NOMO-1 treated with DMSO at 0.1 percent for 48 hours (cell line): Measurements from ENCODE around the gene MRPL33.

Source experiments
- DNase-seq: peaks from one replicate; lab custom pipeline; 2025; ENCODE audit not compliant: unreplicated experiment; lab: John Stamatoyannopoulos, UW

Gene MRPL33

DNA sequence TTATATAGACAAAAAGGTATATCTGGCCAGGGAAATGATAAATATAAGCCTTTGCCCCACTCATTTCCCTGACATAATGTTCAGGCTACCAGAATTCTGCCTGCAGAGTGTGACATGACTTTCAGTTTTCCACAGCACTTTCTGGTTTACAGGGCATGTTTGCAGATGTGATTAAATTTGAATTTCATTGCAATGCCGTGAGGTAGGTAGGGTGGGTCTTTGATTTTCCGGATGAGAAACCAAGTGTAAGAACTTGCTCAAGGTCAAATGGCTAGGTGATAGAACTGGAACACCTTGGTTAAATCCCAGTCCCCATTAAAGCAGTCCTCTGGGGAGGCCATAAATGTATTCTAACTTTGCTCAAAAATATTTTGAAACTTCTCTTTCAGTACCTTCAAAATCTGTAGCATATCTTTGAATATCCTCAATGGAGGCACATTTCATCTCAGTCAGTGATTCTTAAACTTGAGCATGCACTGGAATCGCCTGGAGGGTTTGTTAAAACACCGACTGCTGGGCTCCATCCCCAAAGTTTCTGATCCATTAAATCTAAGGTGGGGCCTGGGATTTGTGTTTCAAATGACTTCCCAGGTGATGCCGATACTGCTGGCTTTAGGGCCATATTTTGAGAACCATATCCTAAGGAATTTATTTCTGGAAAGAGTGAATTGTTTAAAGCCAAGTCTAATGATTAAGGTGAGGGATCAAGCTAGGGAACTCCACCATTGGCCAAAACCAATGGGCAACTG is 35.0 kb downstream of the MRPL33 start:
- no peak for DNase-seq

DNA sequence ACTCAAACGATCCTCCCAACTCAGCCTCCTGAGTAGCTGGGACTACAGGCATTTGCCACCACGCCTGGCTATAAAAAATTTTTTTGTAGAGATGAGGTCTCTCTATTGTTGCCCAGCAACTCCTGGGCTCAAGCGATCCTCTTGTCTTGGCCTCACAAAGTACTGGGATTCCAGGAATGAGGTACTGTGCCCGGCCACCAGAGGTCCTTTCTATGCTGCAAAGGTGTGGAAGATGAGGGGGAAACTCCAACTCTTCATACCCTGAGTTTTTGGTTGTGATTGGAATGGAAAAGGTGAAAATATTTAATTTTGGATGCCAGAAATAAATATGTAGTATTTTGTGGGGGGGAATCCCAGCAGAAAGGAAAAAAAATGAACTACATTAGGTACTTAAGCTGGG is 36.0 kb downstream of the MRPL33 start:
- DNase-seq = no peak

DNA sequence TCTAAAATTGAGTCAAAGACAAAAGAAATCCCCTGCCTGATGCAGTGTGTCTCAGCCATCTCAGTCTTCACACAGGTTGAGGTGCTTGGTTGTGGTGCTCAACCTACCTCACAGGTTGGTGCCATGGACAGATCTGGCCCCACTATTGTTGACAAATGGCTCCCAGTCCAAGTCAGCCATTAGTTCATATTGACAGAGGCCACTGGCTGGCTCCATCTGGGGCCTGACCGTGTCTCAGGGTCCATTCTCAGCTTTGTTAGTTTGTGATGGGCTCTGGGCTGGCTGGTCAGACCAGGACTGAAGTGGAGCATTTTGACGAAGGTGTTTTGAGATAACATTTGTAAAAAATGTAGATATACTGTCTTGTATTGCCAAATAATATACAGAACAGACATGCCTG is 36.9 kb downstream of the MRPL33 start:
- DNase-seq = no peak

DNA sequence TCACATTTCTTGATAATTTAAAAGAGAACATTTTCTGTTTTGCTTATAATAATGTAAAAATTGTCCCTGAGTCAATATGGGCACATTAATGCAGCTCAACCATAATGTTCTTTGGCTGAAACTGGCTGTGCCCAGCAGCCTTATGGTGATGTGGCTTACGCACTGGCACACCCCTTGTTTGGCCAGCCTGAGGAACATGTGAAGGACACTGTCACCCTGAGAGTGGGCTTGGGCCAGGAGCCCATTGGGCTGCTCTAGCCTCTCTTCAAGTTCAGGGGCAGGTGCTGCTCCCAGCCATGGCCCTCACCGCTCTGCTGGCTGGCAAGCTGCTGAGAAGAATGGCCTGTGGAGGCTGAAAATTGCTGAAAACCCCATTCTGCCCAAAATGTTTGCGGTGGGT is 37.5 kb downstream of the MRPL33 start:
- no peak for DNase-seq

DNA sequence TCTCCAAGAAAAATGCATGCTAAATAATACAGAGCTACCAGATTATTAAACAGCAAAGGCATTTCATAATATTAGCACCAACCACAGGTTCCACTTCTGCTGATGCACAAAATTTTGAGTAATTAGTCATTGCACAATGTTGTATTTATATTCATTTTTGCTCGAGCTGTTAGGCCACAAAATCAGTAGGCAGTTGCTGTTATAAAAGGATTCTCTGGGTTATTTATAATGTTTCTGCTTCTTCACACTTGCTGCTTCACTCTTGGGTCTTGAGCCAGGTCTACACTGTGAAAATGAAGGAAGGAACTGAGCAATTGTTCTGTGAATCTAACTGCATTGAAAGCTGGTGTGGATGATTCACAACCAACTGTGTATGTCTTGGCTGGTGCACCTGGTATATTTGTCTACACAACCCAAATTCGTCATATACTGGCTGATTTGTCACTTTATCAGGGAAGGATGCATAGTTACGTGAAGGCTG is 38.3 kb downstream of the MRPL33 start:
- peak; percentile 98 for DNase-seq

DNA sequence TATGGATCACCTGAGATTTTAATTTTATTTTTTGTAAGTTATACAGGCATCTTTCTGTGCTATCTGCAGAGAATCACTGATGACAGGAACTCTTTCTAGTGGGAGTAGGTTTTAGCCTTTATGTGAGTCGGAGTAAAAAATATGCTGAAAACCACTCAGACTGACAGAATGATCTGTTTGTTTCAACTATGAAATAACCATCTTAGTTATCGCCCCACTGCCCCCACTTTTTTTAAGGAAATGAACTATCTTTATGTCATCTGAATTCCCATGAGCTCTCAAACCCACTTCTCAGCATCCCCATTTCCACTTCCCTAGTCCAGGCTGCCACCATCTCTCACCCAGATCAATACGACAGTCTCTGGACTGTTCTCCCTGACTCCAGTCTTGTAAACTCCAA is 38.9 kb downstream of the MRPL33 start:
- DNase-seq = peak; percentile 61

DNA sequence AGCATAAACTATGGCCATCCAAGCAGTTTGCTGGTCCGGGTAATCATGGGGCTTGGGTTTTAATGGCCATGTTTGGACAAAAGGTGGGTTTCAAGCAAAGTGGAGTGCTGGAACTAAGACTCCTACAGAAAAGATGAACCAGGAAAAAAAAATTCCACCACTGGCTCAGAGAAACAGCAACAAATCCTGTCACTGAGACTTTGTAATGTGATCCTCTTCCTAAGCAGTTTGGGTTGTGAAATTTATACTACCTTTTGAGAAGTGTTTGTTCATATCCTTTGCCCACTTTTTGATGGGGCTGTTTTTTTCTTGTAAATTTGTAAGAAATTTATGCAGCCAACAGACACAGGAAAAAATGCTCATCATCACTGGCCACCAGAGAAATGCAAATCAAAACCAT is 40.2 kb downstream of the MRPL33 start:
- no peak for DNase-seq

DNA sequence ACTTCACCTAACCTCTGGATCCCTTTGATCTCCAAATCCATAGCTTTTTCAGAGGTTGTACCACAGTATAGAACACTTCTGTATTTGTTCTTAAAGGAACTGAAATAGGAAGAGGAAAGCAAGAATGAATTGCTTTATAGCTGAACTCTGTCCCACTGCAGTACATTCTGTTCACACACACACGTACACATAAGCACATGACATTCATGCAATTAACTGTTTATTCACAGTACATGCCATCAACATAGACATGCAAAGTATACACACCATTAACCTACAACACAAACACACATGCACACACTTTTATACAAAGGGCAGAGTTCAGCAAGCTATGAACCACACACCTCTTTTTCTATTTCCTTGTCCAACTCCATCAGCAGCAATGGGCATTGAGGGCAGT is 43.2 kb downstream of the MRPL33 start:
- DNase-seq = peak; percentile 5

DNA sequence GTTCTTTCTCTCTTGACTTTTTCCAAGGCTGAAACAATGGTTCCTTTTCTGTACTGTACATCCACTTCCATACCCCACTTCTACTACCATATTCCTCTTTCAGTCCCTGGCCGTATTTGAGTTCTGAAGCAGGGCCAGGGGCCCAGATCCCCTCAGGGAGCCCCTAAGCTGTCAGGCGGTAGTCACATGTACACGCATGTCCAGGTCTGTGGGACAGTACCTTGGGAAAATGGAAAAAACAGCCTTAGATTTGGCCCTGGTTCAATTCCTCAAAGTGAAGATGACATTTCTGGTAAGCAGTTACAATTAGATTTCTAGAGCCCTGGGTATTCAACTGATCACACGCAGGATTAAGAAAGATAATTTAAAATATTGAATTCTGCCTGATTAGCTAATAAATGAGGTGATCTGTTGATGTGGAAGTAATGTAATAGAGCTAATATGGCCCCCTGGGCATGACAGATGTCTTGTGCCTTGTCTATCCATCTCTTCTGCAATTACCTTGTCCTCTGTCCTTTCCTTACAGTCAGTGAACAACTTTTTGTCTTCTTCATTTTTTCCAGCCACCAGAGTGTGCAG is 44.4 kb downstream of the MRPL33 start:
- no peak for DNase-seq

DNA sequence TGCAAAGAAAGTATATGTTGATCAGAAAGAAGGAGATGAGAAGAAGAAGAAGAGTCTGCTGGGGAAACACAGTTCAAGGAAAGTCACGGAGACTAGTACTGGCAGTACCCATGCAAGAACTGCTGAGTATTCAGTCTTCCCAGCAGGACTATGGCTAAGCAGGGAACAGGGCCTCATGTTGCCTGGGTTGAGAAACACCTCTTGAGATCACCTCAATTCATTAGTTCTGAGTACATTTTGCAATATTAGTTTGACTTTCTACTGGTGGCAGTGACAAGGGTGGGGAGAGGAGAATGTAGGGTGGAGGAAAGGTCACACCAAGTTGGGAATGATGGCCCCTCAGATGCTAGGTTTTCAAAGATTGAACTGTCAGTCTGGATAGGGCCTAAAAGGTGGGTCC is 50.5 kb downstream of the MRPL33 start:
- no peak for DNase-seq

DNA sequence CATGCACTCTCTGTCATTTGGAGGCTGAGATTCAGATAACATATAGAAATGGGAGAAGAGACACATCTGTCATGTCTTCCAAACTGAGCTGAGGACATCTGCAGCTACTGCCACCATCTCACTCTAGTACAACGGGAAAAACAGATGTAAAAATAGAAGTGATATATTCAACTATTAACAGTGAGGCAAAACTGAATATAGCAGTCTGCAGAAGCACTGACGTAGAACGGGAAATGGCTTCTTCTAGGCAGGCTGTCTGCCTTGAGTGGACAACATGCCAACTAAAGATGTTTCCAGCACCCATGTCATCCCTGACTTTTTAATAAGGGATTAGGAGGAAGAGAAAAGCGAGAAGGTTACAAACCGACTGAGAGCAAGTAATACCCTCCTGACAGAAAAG is 51.6 kb downstream of the MRPL33 start:
- no peak for DNase-seq

DNA sequence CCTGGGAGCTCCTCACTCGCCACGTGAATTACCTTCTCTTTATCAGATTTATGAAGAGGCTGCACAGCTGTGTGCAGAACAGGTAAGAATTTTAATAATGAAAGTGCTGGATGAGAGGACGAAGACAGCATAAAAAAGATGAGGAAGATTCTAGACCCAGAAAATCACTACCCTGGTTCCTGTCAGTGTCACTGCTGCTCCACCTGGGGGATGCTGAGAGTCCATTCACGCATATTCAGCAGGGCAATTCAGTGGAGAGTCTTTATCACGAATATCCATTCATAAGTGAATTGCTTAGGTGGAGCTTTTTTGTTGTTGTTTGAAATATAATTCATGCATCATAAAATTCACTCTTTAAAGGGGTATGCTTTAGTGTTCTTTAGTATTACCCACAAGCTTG is 52.0 kb downstream of the MRPL33 start:
- DNase-seq = no peak

DNA sequence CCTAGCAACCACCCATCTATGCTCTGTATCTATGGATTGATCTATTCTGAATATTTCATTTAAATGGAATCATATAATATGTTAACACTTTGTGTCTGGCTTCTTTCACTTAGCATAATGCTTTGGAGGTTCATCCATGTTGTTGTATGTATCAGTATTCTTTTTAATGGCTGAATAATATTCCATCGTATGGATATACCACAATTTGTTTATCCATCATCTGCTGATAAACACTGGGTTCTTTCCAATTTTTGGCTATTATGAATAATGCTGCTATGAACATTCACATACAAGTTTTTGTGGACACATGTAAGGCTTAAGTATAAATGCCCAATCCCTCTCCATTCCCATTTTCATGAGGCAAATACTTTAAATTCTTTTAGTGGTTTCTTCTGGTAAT is 52.9 kb downstream of the MRPL33 start:
- no peak for DNase-seq

DNA sequence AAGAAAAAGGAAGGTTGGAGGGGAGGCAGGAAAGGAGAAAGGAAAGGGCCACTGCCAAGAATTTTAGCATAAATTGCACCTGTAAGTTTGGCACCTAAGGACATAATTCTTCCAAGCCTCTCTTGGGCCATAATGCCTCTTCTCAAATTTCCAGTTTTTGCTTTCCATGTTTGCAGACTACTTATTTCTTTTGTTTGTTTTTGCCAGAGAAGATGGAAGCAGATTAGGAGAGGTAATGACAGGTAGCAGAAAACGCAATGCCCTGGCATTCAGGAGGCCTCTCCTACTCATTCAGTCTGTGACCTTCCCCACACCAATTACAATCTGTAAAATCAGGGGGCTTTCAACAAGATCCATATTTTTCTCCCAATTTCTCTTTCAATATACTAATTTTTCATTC is 56.8 kb downstream of the MRPL33 start:
- no peak for DNase-seq
